Medulla oblongata (tissue), 1 donor: Measurements from ENCODE around the gene CAPN2.
A peak's percentile ranks its signal among the peaks of the same experiment; 100 is the strongest.

Experiments
- DNase-seq: peaks from one replicate; pipeline ENCODE4 v3.0.0-alpha.2; 2015; ENCODE audit errors: extremely low spot score

Gene CAPN2

GRCh38 chr1:223712194-223712849 lies at the start of gene CAPN2:
TSS of gene CAPN2 (plus strand) at chr1:223712539. CDS start at chr1:223712641, 102 bp downstream.
- DNase-seq, result peak; percentile 79

- DNase-seq, result no peak
These were observed 49.4 kb upstream of the CAPN2 start for GRCh38 chr1:223662943-223663342.

- no peak for DNase-seq
These were observed 48.2 kb upstream of the CAPN2 start for GRCh38 chr1:223664106-223664505.

GRCh38 chr1:223665592-223666312 lies 46.6 kb upstream of the CAPN2 start, which contains the start of gene CAPN8:
TSS of gene CAPN8 (minus strand) at chr1:223665701. CDS start at chr1:223665646, 55 bp downstream.
- DNase-seq, result no peak

- no peak for DNase-seq
These were observed 44.7 kb upstream of the CAPN2 start for GRCh38 chr1:223667484-223668182.

- DNase-seq, result no peak
These were observed 43.1 kb upstream of the CAPN2 start for GRCh38 chr1:223669003-223669795.

- DNase-seq, result peak; percentile 15
These were observed 41.7 kb upstream of the CAPN2 start for GRCh38 chr1:223670458-223671159.

- no peak for DNase-seq
These were observed 38.0 kb upstream of the CAPN2 start for GRCh38 chr1:223674119-223674890.

GRCh38 chr1:223678841-223679240 lies 33.5 kb upstream of the CAPN2 start:
- DNase-seq, result no peak

- no peak for DNase-seq
These were observed 32.2 kb upstream of the CAPN2 start for GRCh38 chr1:223680188-223680587.

GRCh38 chr1:223682502-223682901 lies 29.8 kb upstream of the CAPN2 start:
- no peak for DNase-seq

GRCh38 chr1:223683586-223684487 lies 28.5 kb upstream of the CAPN2 start:
- DNase-seq, result peak; percentile 45

GRCh38 chr1:223684488-223684792 lies 27.9 kb upstream of the CAPN2 start:
- no peak for DNase-seq

GRCh38 chr1:223691121-223691520 lies 21.2 kb upstream of the CAPN2 start:
- DNase-seq, result no peak

GRCh38 chr1:223695014-223695548 lies 17.3 kb upstream of the CAPN2 start:
- no peak for DNase-seq

- DNase-seq, result no peak
These were observed 16.4 kb upstream of the CAPN2 start for GRCh38 chr1:223695941-223696340.

- no peak for DNase-seq
These were observed 11.9 kb upstream of the CAPN2 start for GRCh38 chr1:223700388-223700918.

- DNase-seq, result no peak
These were observed 11.2 kb upstream of the CAPN2 start for GRCh38 chr1:223700942-223701637.
